HG02885 (cell line): Measurements from ENCODE around the gene PLCB2.

Experiments used
- ATAC-seq: cut with Tn5 transposase; IDR thresholded peaks from one replicate; pipeline ENCODE4 v1.9.1; 2021; ENCODE audit warnings: mild to moderate bottlenecking; ENCODE audit not compliant: unreplicated experiment, poor library complexity

PLCB2 gene

GRCh38 chr15:40309344-40309862 lies 1.7 kb upstream of the PLCB2 start:
- no peak for ATAC-seq

DNA sequence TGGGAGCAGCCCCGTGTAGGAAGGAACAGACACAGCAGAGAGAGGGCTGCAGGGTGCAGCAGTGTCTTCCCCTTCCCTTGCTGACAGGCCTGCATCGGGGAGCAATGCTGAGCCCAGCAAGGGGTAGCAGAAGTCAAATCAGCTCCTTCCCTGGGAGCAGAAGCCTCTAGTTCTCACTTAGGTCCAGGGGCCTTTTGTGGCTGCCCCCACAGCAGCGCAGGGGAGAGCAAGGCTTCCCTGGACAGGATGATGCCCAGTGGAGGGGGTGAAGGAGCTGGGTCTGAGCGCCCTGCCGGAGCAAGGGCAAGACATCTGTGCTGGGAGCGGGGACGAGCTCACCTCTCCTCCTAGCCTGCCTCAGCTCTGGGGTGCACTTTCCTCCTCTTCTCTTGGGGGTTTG lies 827 bp downstream of the PLCB2 start:
- ATAC-seq, result no peak

GRCh38 chr15:40306371-40306770 lies 1.4 kb downstream of the PLCB2 start:
- ATAC-seq, result no peak

DNA sequence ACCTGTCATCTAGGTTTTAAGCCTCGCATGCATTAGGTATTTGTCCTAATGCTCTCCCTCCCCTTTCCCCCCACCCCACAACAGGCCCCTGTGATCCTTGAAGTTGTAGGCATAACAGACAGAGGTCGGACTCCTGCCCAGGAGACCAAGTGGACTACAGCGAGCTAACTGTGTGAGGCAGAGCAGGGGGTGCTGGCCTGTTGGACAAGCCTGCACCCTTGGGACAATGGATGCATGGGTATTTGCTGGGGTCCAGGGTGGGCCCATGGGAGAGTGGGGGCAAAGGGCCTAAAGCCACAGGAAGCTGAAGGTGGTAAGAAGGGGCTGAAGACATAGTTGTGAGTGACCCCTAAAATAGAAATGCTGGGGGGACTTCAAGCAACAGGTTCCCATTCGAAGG lies 2.5 kb downstream of the PLCB2 start:
- no peak for ATAC-seq

DNA sequence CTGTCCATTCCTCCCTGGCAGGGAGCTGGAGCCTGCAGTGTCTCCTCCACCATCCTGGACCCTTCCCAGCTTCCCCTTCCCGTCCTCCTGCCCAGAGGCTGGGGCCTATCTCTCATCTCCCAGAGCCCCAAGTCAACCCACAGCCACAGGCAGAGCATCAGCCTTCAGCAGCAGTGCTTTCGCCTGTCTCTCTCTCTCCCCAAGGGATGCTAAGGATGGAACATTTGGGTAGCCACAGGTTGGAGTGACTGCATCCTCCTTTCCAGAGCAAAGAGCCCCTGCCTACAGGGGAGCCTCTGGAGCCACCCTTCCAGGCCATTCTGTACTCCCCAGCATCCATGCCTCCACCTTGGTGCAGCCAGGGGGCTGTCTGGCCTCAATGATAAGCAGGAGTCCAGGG lies 4.2 kb downstream of the PLCB2 start:
- ATAC-seq, result no peak

- ATAC-seq, result no peak
These were observed 4.8 kb downstream of the PLCB2 start for GRCh38 chr15:40302981-40303380.

GRCh38 chr15:40302288-40302886 lies 5.3 kb downstream of the PLCB2 start:
- no peak for ATAC-seq

GRCh38 chr15:40301467-40302179 lies 6.1 kb downstream of the PLCB2 start:
- ATAC-seq, result no peak

- no peak for ATAC-seq
These were observed 7.0 kb downstream of the PLCB2 start for GRCh38 chr15:40300771-40301170.

- ATAC-seq, result no peak
These were observed 7.4 kb downstream of the PLCB2 start for GRCh38 chr15:40300367-40300766.

DNA sequence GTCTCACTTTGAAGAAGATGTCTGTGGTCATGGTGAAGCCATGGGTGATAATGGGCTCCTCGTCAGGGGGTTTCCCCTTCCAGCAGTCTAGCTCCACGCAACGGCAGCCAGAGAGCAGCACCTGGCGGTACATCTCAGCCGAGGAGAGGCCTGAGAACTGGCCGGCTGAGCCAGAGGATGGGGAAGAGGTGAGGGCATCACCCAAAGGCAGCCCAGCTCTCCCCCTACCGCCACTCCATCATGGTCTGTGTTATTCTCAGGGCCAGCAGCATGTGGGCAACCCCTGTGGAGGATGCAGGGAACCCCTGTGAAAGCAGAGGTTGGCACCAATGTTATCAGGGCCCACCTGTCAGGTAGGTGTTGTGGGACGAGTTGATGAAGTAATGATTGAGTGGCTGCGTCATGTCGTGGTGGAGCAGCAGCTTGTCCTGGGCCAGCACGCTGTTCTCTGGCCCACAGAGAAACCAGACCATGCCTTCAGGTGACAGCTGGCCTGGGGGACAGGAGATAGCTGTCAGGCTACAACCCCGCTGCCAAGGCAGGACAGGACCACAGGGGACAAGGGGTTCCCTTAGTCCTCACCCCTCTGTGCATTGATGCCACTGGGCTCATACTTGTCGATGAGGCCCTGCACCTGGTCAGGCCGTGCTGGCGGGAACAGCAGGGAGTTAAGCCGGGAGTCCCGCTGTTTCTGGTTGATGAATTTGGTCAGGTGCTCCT lies 9.4 kb downstream of the PLCB2 start:
- no peak for ATAC-seq

DNA sequence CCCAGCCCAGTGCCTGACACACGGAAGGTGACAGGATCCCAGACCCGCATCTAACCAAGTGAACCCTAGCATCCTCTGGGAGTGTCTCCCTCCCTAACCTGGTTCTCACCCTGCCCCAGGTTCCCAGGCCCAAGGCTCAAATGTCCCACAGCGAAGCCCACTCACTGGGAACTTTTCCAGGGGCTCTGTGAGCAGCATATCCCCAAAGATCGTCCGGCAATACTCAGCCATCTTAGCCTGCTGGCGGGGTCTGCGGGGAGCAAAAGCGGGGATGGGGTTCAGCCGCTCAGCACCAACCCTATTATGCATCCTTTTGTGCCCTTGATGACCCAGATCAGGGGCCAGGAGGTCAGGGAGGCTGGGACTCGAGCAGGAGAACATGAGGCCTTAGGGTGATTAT lies 10.4 kb downstream of the PLCB2 start:
- no peak for ATAC-seq

DNA sequence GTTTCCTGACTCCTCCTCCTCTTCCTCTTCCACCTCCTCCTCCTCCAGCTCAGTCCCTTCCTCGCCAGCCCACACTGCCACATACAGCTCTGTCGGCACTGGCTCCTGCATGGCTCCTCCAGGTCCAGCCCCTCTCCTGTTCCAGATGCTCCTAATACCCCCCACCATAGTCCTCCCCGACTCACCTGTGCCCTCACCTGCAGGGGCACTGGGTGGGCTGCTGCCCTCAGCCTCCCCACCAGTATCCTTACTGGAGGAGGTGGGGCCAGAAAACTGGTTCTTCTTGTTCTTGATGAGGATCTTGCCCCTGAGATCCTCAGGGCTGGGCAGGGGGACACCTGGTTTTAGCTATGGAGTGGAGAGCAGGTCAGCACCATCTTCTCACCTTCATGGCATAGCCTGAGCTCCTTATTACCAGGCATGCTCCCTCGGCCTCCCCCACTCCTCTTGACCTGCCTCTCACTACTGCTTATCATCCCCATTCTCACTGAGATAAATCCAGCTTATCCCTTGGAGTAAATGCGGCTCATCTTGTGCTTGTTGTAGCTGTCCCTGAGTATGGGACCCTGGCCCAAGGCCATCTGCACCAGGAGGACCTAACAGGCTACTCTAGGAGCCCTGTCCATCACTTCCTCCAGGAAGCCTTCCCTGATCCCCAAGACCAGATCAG lies 11.0 kb downstream of the PLCB2 start:
- no peak for ATAC-seq

DNA sequence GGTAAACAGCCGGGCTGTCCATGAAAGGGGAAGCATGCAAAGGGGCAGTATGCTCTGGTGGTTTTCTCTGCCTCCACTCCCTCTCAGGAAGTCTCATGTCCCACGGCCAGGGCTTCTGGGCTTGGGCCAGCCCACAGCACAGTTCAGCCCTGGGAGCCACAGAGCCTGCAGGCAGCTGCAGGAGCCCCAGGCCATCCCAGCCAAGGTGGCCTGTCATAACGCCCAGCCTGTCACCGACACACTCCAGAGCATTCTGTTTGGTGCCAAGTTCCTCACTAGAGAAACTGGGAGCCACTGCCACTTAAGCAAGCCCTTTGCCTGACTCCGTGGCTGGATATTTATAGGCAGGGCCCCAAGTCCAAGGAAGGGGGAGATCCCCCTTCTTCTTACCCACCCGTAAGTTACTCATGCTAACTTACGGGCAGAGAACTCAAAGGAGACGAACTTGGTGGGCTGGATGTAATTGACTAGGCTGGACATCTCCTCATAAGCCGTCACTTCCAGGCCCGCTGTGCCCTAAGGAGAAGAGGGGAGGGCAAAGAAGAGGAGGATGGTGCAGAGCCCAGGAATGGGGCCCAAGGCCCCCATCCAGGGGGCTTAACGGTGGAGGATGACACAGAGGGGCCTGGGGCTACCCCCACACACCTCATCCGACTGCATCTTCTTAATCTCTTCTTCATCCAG lies 11.7 kb downstream of the PLCB2 start:
- ATAC-seq, result no peak

DNA sequence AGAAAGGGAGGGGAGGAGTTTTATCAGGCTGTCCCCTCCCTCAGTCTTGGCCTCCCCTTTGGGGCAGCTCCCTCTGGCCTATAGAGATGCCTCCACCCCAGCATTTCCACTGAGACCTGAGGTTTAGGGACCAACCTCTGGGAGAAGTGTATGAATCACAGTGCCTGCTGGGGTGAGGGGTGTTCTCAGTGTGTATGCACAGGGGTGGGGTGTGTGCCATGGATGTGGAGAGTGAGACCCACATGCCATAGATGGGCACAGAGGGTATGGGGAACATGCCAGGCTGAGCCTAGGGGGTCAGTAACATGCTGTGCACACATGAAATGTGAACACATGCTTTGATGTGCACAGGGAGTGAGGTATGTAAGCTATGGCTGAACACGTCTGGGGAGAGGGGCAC lies 12.4 kb downstream of the PLCB2 start:
- no peak for ATAC-seq

DNA sequence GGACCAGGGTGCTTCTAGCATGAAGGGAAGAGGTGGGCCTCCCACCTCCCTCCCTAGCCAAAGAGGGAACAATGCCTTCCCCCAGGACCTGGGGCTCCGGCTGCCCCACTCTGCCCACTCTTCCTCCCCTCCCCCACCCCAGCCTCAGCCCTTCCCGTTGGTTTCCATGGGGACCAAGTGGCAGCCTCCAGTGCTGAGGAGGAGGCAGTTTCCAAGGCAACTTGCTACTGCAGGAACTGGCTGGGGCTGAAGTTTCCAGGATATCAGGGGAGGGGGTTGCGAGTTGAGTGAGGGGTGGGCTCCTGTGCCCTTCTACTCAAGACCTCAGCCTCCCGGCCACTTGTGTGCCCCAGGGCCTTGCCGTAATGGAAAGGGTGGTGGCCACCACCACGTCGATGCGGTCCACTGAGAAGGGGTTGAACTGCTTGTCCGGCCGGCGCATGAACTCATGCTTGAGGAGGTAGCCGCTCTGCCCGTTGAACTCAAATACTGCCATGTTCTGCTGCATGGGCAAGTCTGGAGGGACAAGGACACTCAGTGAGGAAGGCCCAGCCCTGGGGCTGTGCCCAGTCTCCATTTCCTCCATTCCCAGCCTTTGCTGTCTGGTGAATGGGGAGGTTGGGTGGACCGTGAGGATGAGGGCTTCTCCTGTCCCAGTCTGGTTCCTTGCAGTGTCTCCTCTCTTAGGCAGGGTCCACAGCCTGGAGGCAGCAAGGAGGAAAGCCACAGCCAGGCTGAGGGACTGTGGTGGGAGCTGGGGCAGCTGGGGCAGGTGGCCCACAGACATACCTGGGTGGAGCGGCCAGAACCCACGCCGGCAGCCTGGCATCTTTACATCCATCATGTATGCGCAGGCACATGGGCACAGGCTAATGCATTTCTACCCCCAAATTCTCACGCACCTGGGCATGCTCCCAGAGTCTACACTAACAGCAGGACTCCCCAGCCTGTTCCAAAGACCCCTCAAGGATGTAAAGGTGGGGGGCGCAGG lies 13.5 kb downstream of the PLCB2 start:
- ATAC-seq, result no peak

DNA sequence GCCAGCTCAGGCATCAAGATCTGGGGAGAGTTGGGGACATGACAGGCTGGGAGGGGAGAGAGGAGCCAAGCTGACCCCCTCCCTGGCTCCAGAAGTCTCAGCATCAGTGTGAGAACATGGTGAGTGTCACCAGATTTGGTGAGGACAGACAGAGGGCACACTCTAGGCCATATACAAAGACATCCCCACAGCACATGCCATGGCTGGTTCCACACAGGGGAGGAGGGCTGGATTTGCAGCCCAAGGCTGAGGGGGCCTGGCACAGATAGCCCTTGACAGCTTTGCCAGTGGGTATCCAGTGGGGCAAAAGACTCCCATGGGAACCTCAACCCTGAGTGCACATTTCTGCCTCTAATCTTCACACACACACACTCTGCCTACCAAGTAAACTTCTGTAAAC lies 14.7 kb downstream of the PLCB2 start:
- ATAC-seq, result no peak

GRCh38 chr15:40292246-40292645 lies 15.5 kb downstream of the PLCB2 start:
- no peak for ATAC-seq

- ATAC-seq, result no peak
These were observed 16.7 kb downstream of the PLCB2 start for GRCh38 chr15:40290918-40291574.
